GM12878 (cell line): ENCODE measurements around the gene SELENOW. TPM values are rescaled to one million over a fixed set of nuclear protein-coding genes. Genes with fewer than 3 reads are reported as not detected.

Experiments
- ATAC-seq: fragments of 200-7000 bp; cut with Tn5 transposase; 3 replicates; pipeline ENCODE4 v1.9.1; 2020; ENCODE audit warnings: mild to moderate bottlenecking, moderate library complexity
- BruUV-seq: library from RNA; stranded (reverse); fragments of 400-500 nt; replicated peaks from 2 replicates; lab custom pipeline; 2021; lab: Mats Ljungman, UMichigan
- CTCF ChIA-PET: fragments of 300-600 bp; sonication (Branson Sonifier 250); formaldehyde crosslinking; extraction: SDS; loops from one replicate; lab custom pipeline; 2021; ENCODE audit warnings: inconsistent platforms; lab: Yijun Ruan, JAX
- POLR2A ChIA-PET: fragments of 350-600 bp; formaldehyde crosslinking; extraction: SDS; loops from one replicate; lab custom pipeline; 2021; ENCODE audit warnings: inconsistent platforms; lab: Charles Lee
- RAD21 ChIA-PET: fragments of 300-600 bp; sonication (Branson Sonifier 250); formaldehyde crosslinking; loops from one replicate; lab custom pipeline; 2023; ENCODE audit warnings: antibody characterized with exemption; ENCODE audit not compliant: unreplicated experiment; lab: Charles Lee
- SMC1A ChIA-PET: fragments of 300-600 bp; sonication (Branson Sonifier 250); formaldehyde crosslinking; loops from one replicate; lab custom pipeline; 2023; ENCODE audit not compliant: unreplicated experiment, uncharacterized antibody; lab: Charles Lee
- DNase-seq: peaks from one replicate; pipeline ENCODE4 v3.0.0-alpha.2; 2011; ENCODE audit warnings: low read depth, low spot score
- FAIRE-seq: peaks from 3 replicates; lab custom pipeline; 2011; peaks lifted over from hg19 to GRCh38; lab: Jason Lieb, UNC
- H2AFZ ChIP-seq: 2 replicates; pipeline ENCODE4 v1.6.0; 2011; ENCODE audit warnings: low read depth, low read length, control low read depth; ENCODE audit not compliant: control insufficient read depth
- H3K27ac ChIP-seq: 2 replicates; pipeline ENCODE4 v1.5.1; 2011; ENCODE audit warnings: control low read depth; ENCODE audit not compliant: control insufficient read depth, insufficient read depth
- H3K27me3 ChIP-seq, 2 experiments: replicated peaks in 1 of 2; 2 replicates each; pipeline versions ENCODE4 v1.6.0 to v1.6.1; 2011; ENCODE audit warnings: low read length in 1 of 2; ENCODE audit not compliant: control insufficient read depth in 2 of 2, insufficient read depth in 2 of 2
- H3K36me3 ChIP-seq, 2 experiments: 2 replicates each; pipeline ENCODE4 v1.5.1; 2011; ENCODE audit warnings: low read length in 1 of 2; ENCODE audit not compliant: control insufficient read depth in 2 of 2, insufficient read depth in 2 of 2
- H3K4me1 ChIP-seq: 2 replicates; pipeline ENCODE4 v1.6.1; 2011; ENCODE audit warnings: mild to moderate bottlenecking, low read length, moderate library complexity, mixed read lengths; ENCODE audit not compliant: control insufficient read depth, insufficient read depth
- H3K4me2 ChIP-seq: 2 replicates; pipeline ENCODE4 v1.6.0; 2011; ENCODE audit warnings: control low read depth; ENCODE audit not compliant: control insufficient read depth, insufficient read depth
- H3K4me3 ChIP-seq: fragments of 200-600 bp; sonication (generic); 2 replicates; pipeline ENCODE4 v1.5.1; 2016
- H3K79me2 ChIP-seq: 2 replicates; pipeline ENCODE4 v1.6.0; 2011; ENCODE audit warnings: low read length; ENCODE audit not compliant: control insufficient read depth, insufficient read depth
- H3K9ac ChIP-seq: 2 replicates; pipeline ENCODE4 v1.8.0; 2011; ENCODE audit warnings: low read length, control low read depth, mixed read lengths; ENCODE audit not compliant: control insufficient read depth, insufficient read depth
- H3K9me3 ChIP-seq: replicated peaks from 3 replicates; pipeline ENCODE4 v1.5.1; 2011; ENCODE audit warnings: mild to moderate bottlenecking, low read length; ENCODE audit not compliant: control insufficient read depth, insufficient read depth
- H4K20me1 ChIP-seq: 2 replicates; pipeline ENCODE4 v1.6.0; 2011; ENCODE audit not compliant: control insufficient read depth, insufficient read depth
- BRCA1 ChIP-seq: IDR thresholded peaks from 2 replicates; pipeline ENCODE4 v1.6.1; 2011; ENCODE audit warnings: low read depth, low read length, improper control_type of control experiment
- CBFB ChIP-seq: IDR thresholded peaks from 2 replicates; pipeline ENCODE4 v1.6.1; 2016; ENCODE audit warnings: antibody characterized with exemption, low read depth
- CREB1 ChIP-seq: IDR thresholded peaks from 2 replicates; pipeline ENCODE4 v1.6.1; 2012; ENCODE audit warnings: low read depth, mild to moderate bottlenecking, inconsistent platforms
- HDAC6 ChIP-seq: fragments of 200-600 bp; sonication (generic); IDR thresholded peaks from one replicate; pipeline ENCODE4 v1.8.0; 2017; ENCODE audit warnings: antibody characterized with exemption; ENCODE audit not compliant: unreplicated experiment
- IRF5 ChIP-seq: fragments of 450-650 bp; IDR thresholded peaks from 2 replicates; pipeline ENCODE4 v1.6.1; 2017; ENCODE audit warnings: borderline replicate concordance
- NFXL1 ChIP-seq: fragments of 450-650 bp; IDR thresholded peaks from 2 replicates; pipeline ENCODE4 v1.6.1; 2017; ENCODE audit warnings: antibody characterized with exemption, mild to moderate bottlenecking, borderline replicate concordance
- RELB ChIP-seq: fragments of 450-650 bp; IDR thresholded peaks from 2 replicates; pipeline ENCODE4 v1.6.1; 2017; ENCODE audit warnings: low read depth, mild to moderate bottlenecking, moderate library complexity
- REST ChIP-seq: IDR thresholded peaks from 2 replicates; pipeline ENCODE4 v1.6.1; 2012; ENCODE audit warnings: mild to moderate bottlenecking, low read depth, low read length
- SMAD1 ChIP-seq: fragments of 450-650 bp; IDR thresholded peaks from 2 replicates; pipeline ENCODE4 v1.6.1; 2018; ENCODE audit warnings: mild to moderate bottlenecking, low read depth; ENCODE audit not compliant: partially characterized antibody
- STAT1 ChIP-seq: fragments of 450-650 bp; conservative IDR thresholded peaks from 2 replicates; pipeline ENCODE4 v1.6.1; 2014; ENCODE audit warnings: antibody characterized with exemption, mild to moderate bottlenecking
- TARDBP ChIP-seq: IDR thresholded peaks from 2 replicates; pipeline ENCODE4 v1.6.1; 2016; ENCODE audit warnings: borderline replicate concordance
- WRNIP1 ChIP-seq: IDR thresholded peaks from 2 replicates; pipeline ENCODE4 v1.6.1; 2011; ENCODE audit warnings: low read depth, low read length, improper control_type of control experiment, borderline replicate concordance
- ZBTB11 ChIP-seq: fragments of 450-650 bp; formaldehyde crosslinking; IDR thresholded peaks from 2 replicates; pipeline ENCODE4 v1.5.0; 2022; ENCODE audit warnings: mild to moderate bottlenecking, missing genetic modification characterization
- WGBS: methylation state at CpG from one replicate; pipeline ENCODE4 v1.1.6; 2016; ENCODE audit warnings: low lambda C conversion rate; ENCODE audit not compliant: insufficient replicate concordance, insufficient coverage; ENCODE audit errors: missing lambda C conversion rate; 5-methylcytosine and 5-hydroxymethylcytosine counted together
- in situ Hi-C: fragments of 300-500 bp; cut with MboI; formaldehyde crosslinking; loops from 9 replicates; pipeline ENCODE4 v1.14.3; 2018; ENCODE audit warnings: mixed read lengths
- intact Hi-C: fragments of 100-400 bp; cut with micrococcal nuclease; formaldehyde crosslinking; loops from one replicate; pipeline ENCODE4 v1.14.2; 2022; ENCODE audit not compliant: unreplicated experiment
- polyA plus RNA-seq, 11 experiments: library from polyadenylated mRNA; depleted of rRNA in 4 of 11; unstranded in 6 of 11; stranded (reverse) in 5 of 11; fragments of >200 nt; fragmentation: Nextera tagmentation in 4 of 11; fragmentation: Illumina TruSeq in 1 of 11; extraction: Ambion mirVana in 4 of 11; extraction: Trizol in 1 of 11; gene quantifications; 1 replicate in 1 of 11; 2 replicates in 10 of 11; pipeline versions ENCODE4 v1.2.1 to v1.2.3, GENCODE V29; 2011 to 2016; ENCODE audit warnings: inconsistent platforms in 2 of 11, missing spikeins in 2 of 11, low read depth in 1 of 11
- total RNA-seq, 4 experiments: library from RNA; depleted of rRNA in 3 of 4; stranded (reverse); fragments of >200 nt in 3 of 4; fragmentation: Illumina TruSeq in 1 of 4; extraction: Trizol in 1 of 4; gene quantifications; 2 replicates each; pipeline versions ENCODE4 v1.2.1 to v1.2.3, GENCODE V29; 2013 to 2021

Gene SELENOW
- total and polyA plus RNA-seq, 10 of the 15 experiments (the other 5 are each of a cell fraction or from before 2014, with no cell fraction given) = 53.3 to 186 (median 101) TPM

GRCh38 chr19:47802521-47803043 lies 24.1 kb downstream of the SELENOW start:
- SMC1A ChIA-PET = no interaction called here
- Histone ChIP-seq H3K36me3 (no peaks in the 10 kb centered on the region), H3K4me2 (no peak overlapping the region), H3K27me3 (no peaks in the 10 kb centered on the region; a peak in 1 of 4 replicates), H2AFZ (no peak overlapping the region), H3K9me3 (no peaks in the 10 kb centered on the region), H3K9ac (no peak overlapping the region), H3K4me1 (no peaks in the 10 kb centered on the region), H4K20me1 (no peaks in the 10 kb centered on the region), H3K27ac (no peak overlapping the region), H3K79me2 (no peaks in the 10 kb centered on the region), H3K4me3 (no peak overlapping the region)
- intact Hi-C loops (no loop called here), in situ Hi-C loops (no loop called here)
- ATAC-seq (no peak), FAIRE-seq (no peak), DNase-seq (no peak)
- RAD21 ChIA-PET = no interaction called here
- WGBS = 78% methylated on average over 15 of the region's 25 CpGs
- POLR2A ChIA-PET = no interaction called here
- CTCF ChIA-PET = no interaction called here
- no TSS peak for BruUV-seq
- no peak for TF ChIP-seq TARDBP
- TF ChIP-seq STAT1 = no peak
- no peak for TF ChIP-seq WRNIP1
- no peak for TF ChIP-seq CBFB
- no peak for TF ChIP-seq IRF5
- TF ChIP-seq NFXL1 = no peak
- no peak for TF ChIP-seq HDAC6
- TF ChIP-seq ZBTB11 = no peak
- TF ChIP-seq SMAD1 = no peak
- no peak for TF ChIP-seq CREB1
- TF ChIP-seq BRCA1 = no peak
- TF ChIP-seq RELB = no peak
- no peak for TF ChIP-seq REST
